Dermis microvascular lymphatic vessel endothelial cell (primary cell): Measurements from ENCODE around the gene PITPNM2. TPM values are rescaled to one million over a fixed set of nuclear protein-coding genes. Genes with fewer than 3 reads are reported as not detected.
"Not testable (repeated sequence)": the region's sequence is repeated elsewhere in the genome, so short reads cannot be mapped to it uniquely, and the experiment has no call there.

ENCODE experiments used
- DNase-seq, 2 donors: peaks; one replicate each; pipeline versions ENCODE4 v3.0.0 to v3.0.0-alpha.2; 2010; ENCODE audit warnings: low read depth in 2 of 2
- total RNA-seq: library from RNA; depleted of rRNA; stranded (reverse); fragments of >200 nt; gene quantifications from 2 replicates; pipeline ENCODE4 v1.2.1, GENCODE V29; 2014

Gene PITPNM2
- total RNA-seq, 1 donor from 2014 or later, result 4.0 TPM

- no peak for DNase-seq
These were observed 30.3 kb downstream of the PITPNM2 start for GRCh38 chr12:123120452-123121166.

GRCh38 chr12:123119808-123120207 lies 31.1 kb downstream of the PITPNM2 start:
- DNase-seq, result no peak

GRCh38 chr12:123118497-123118896 lies 32.4 kb downstream of the PITPNM2 start:
- no peak for DNase-seq

- DNase-seq, result no peak
These were observed 35.3 kb downstream of the PITPNM2 start for GRCh38 chr12:123115409-123116121.

GRCh38 chr12:123114304-123115083 lies 36.4 kb downstream of the PITPNM2 start:
- peak in 1 of 2 donors; percentile 58 for DNase-seq

GRCh38 chr12:123113026-123113425 lies 37.9 kb downstream of the PITPNM2 start:
- DNase-seq, result no peak

- DNase-seq, result no peak
These were observed 39.3 kb downstream of the PITPNM2 start for GRCh38 chr12:123111498-123112165.

GRCh38 chr12:123109319-123109772 lies 41.5 kb downstream of the PITPNM2 start:
- no peak for DNase-seq

- DNase-seq, result no peak
These were observed 42.2 kb downstream of the PITPNM2 start for GRCh38 chr12:123108682-123109066.

- DNase-seq, result no peak
These were observed 42.8 kb downstream of the PITPNM2 start for GRCh38 chr12:123107926-123108681.

- peak in 1 of 2 donors; percentile 53 for DNase-seq
These were observed 44.1 kb downstream of the PITPNM2 start for GRCh38 chr12:123106640-123107359.

- DNase-seq, result peak; percentile 24 to 80
These were observed 45.6 kb downstream of the PITPNM2 start for GRCh38 chr12:123105211-123105826.

- DNase-seq, result no peak
These were observed 46.1 kb downstream of the PITPNM2 start for GRCh38 chr12:123104809-123105208.

GRCh38 chr12:123104094-123104493 lies 46.8 kb downstream of the PITPNM2 start:
- DNase-seq, result not testable (repeated sequence)

GRCh38 chr12:123102781-123103503 lies 47.9 kb downstream of the PITPNM2 start:
- DNase-seq, result no peak

GRCh38 chr12:123102366-123102765 lies 48.5 kb downstream of the PITPNM2 start:
- no peak for DNase-seq

GRCh38 chr12:123101526-123101925 lies 49.4 kb downstream of the PITPNM2 start:
- DNase-seq, result no peak
